Measurements from ENCODE around the gene FURIN. TPM values are rescaled to one million over a fixed set of nuclear protein-coding genes. Genes with fewer than 3 reads are reported as not detected.

The FURIN gene
- total RNA-seq, 1 donor from 2014 or later = 26.5 TPM

- peaks cover 6% of the 10 kb centered on the region for H3K36me3 Mint-ChIP-seq (ENCODE audit: unreplicated experiment)
- peak overlapping the region; percentile 89 for H3K4me3 Mint-ChIP-seq (ENCODE audit: unreplicated experiment)
- H3K27ac Mint-ChIP-seq (ENCODE audit: unreplicated experiment) = peak overlapping the region; percentile 40
- H3K4me1 Mint-ChIP-seq (ENCODE audit: low read depth, unreplicated experiment) = peaks cover 9% of the 10 kb centered on the region
- DNase-seq = peak; percentile 76
- peaks cover 5% of the 10 kb centered on the region for H3K9me3 Mint-ChIP-seq (ENCODE audit: unreplicated experiment)
- peak; percentile 50 for TF ChIP-seq CTCF (IDR thresholded peaks at IDR 0.05; ENCODE audit: partially characterized antibody, unreplicated experiment)
- peaks cover 11% of the 10 kb centered on the region for H3K27me3 Mint-ChIP-seq (ENCODE audit: unreplicated experiment)
These were observed 33.9 kb downstream of the FURIN start for GRCh38 chr15:90902040-90902839.

- peaks cover 6% of the 10 kb centered on the region for H3K36me3 Mint-ChIP-seq (ENCODE audit: unreplicated experiment)
- H3K27me3 Mint-ChIP-seq (ENCODE audit: unreplicated experiment) = peaks cover 11% of the 10 kb centered on the region
- no peak for TF ChIP-seq CTCF (IDR thresholded peaks at IDR 0.05; ENCODE audit: partially characterized antibody, unreplicated experiment)
- H3K4me1 Mint-ChIP-seq (ENCODE audit: low read depth, unreplicated experiment) = peaks cover 9% of the 10 kb centered on the region
- peak within 1 kb of the TSS; percentile 40 for H3K27ac Mint-ChIP-seq (ENCODE audit: unreplicated experiment)
- peaks cover 5% of the 10 kb centered on the region for H3K9me3 Mint-ChIP-seq (ENCODE audit: unreplicated experiment)
- peak within 1 kb of the TSS; percentile 89 for H3K4me3 Mint-ChIP-seq (ENCODE audit: unreplicated experiment)
- peak; percentile 59 for DNase-seq
These were observed 34.7 kb downstream of the FURIN start, which contains the start of gene MAN2A2 for GRCh38 chr15:90902840-90903732. Gene MAN2A2, plus strand, starts transcription at chr15:90903302. Its CDS starts 906 bp downstream, at chr15:90904208.

- Mint-ChIP-seq H3K4me1 (ENCODE audit: low read depth, unreplicated experiment) (peaks cover 9% of the 10 kb centered on the region), H3K36me3 (ENCODE audit: unreplicated experiment) (peaks cover 6% of the 10 kb centered on the region), H3K4me3 (ENCODE audit: unreplicated experiment) (peak overlapping the region; percentile 76), H3K27ac (ENCODE audit: unreplicated experiment) (no peak overlapping the region), H3K27me3 (ENCODE audit: unreplicated experiment) (peaks cover 11% of the 10 kb centered on the region), H3K9me3 (ENCODE audit: unreplicated experiment) (peaks cover 3% of the 10 kb centered on the region)
- DNase-seq = no peak
- no peak for TF ChIP-seq CTCF (IDR thresholded peaks at IDR 0.05; ENCODE audit: partially characterized antibody, unreplicated experiment)
These were observed 35.5 kb downstream of the FURIN start for GRCh38 chr15:90903733-90904536.

GRCh38 chr15:90904746-90905145 lies 36.4 kb downstream of the FURIN start:
- Mint-ChIP-seq H3K27ac (ENCODE audit: unreplicated experiment) (no peak overlapping the region), H3K36me3 (ENCODE audit: unreplicated experiment) (peaks cover 6% of the 10 kb centered on the region), H3K9me3 (ENCODE audit: unreplicated experiment) (peaks cover 3% of the 10 kb centered on the region), H3K27me3 (ENCODE audit: unreplicated experiment) (peaks cover 11% of the 10 kb centered on the region), H3K4me1 (ENCODE audit: low read depth, unreplicated experiment) (peaks cover 9% of the 10 kb centered on the region), H3K4me3 (ENCODE audit: unreplicated experiment) (no peak overlapping the region)
- TF ChIP-seq CTCF (IDR thresholded peaks at IDR 0.05; ENCODE audit: partially characterized antibody, unreplicated experiment) = no peak
- no peak for DNase-seq
